Skeletal muscle satellite cell (primary cell): ENCODE measurements around the gene DNAAF2.
"Not testable (repeated sequence)": the region's sequence is repeated elsewhere in the genome, so short reads cannot be mapped to it uniquely, and the experiment has no call there.

Experiments
- H3K27me3 ChIP-seq: 2 replicates; pipeline ENCODE4 v1.7.0; 2013; ENCODE audit warnings: low read length; ENCODE audit not compliant: control insufficient read depth, insufficient read depth
- H3K36me3 ChIP-seq: 2 replicates; pipeline ENCODE4 v1.7.0; 2013; ENCODE audit warnings: mild to moderate bottlenecking, control low read depth, low read length; ENCODE audit not compliant: insufficient read depth
- H3K4me1 ChIP-seq: 2 replicates; pipeline ENCODE4 v1.7.0; 2013; ENCODE audit warnings: low read length; ENCODE audit not compliant: control insufficient read depth, insufficient read depth
- H3K4me2 ChIP-seq: 2 replicates; pipeline ENCODE4 v1.7.0; 2013; ENCODE audit warnings: mild to moderate bottlenecking, low read length
- H3K4me3 ChIP-seq: 2 replicates; pipeline ENCODE4 v1.7.0; 2013; ENCODE audit warnings: low read length
- H3K9ac ChIP-seq: 2 replicates; pipeline ENCODE4 v1.7.0; 2013; ENCODE audit warnings: mild to moderate bottlenecking, low read depth, low read length, moderate library complexity
- H3K9me3 ChIP-seq: replicated peaks from 2 replicates; pipeline ENCODE4 v1.7.0; 2013; ENCODE audit warnings: mild to moderate bottlenecking, control low read depth, low read length

DNAAF2 gene

GRCh38 chr14:49619730-49620129, 15.3 kb downstream of the DNAAF2 start:
- peak overlapping the region; percentile 88 for H3K4me2 ChIP-seq
- H3K27me3 ChIP-seq: no peaks in the 10 kb centered on the region
- no peaks in the 10 kb centered on the region for H3K9me3 ChIP-seq
- H3K36me3 ChIP-seq: peaks cover 18% of the 10 kb centered on the region
- H3K4me1 ChIP-seq: peaks cover 48% of the 10 kb centered on the region
- H3K9ac ChIP-seq: peak overlapping the region; percentile 97
- H3K4me3 ChIP-seq: peak overlapping the region; percentile 92

- H3K27me3 ChIP-seq, H3K9me3 ChIP-seq: not testable (repeated sequence)
- peak overlapping the region; percentile 88 for H3K4me2 ChIP-seq
- H3K36me3 ChIP-seq: peaks cover 18% of the 10 kb centered on the region
- peaks cover 45% of the 10 kb centered on the region for H3K4me1 ChIP-seq
- peak overlapping the region; percentile 92 for H3K4me3 ChIP-seq
- H3K9ac ChIP-seq: peak overlapping the region; percentile 97
These were observed 15.8 kb downstream of the DNAAF2 start for GRCh38 chr14:49619273-49619672.

GRCh38 chr14:49617852-49618519, 17.1 kb downstream of the DNAAF2 start:
- Histone ChIP-seq H3K9me3 (no peaks in the 10 kb centered on the region), H3K4me2 (peak overlapping the region; percentile 46), H3K4me1 (peaks cover 39% of the 10 kb centered on the region), H3K9ac (no peak overlapping the region), H3K27me3 (no peaks in the 10 kb centered on the region), H3K4me3 (peak overlapping the region; percentile 27), H3K36me3 (peaks cover 18% of the 10 kb centered on the region)

- Histone ChIP-seq H3K9me3 (no peaks in the 10 kb centered on the region), H3K4me2 (no peak overlapping the region), H3K27me3 (no peaks in the 10 kb centered on the region), H3K4me3 (no peak overlapping the region), H3K4me1 (peaks cover 28% of the 10 kb centered on the region), H3K36me3 (peaks cover 15% of the 10 kb centered on the region), H3K9ac (no peak overlapping the region)
These were observed 19.3 kb downstream of the DNAAF2 start for GRCh38 chr14:49615776-49616175.

GRCh38 chr14:49614196-49614595, 20.8 kb downstream of the DNAAF2 start:
- Histone ChIP-seq H3K36me3 (peaks cover 15% of the 10 kb centered on the region), H3K4me2 (no peak overlapping the region), H3K4me1 (peaks cover 26% of the 10 kb centered on the region), H3K4me3 (no peak overlapping the region), H3K27me3 (no peaks in the 10 kb centered on the region), H3K9ac (no peak overlapping the region), H3K9me3 (no peaks in the 10 kb centered on the region)

GRCh38 chr14:49612671-49613070, 22.4 kb downstream of the DNAAF2 start:
- H3K36me3 ChIP-seq: peaks cover 11% of the 10 kb centered on the region
- no peaks in the 10 kb centered on the region for H3K9me3 ChIP-seq
- no peak overlapping the region for H3K9ac ChIP-seq
- no peak overlapping the region for H3K4me2 ChIP-seq
- H3K4me1 ChIP-seq: peaks cover 13% of the 10 kb centered on the region
- H3K4me3 ChIP-seq: no peak overlapping the region
- H3K27me3 ChIP-seq: no peaks in the 10 kb centered on the region

- Histone ChIP-seq H3K27me3 (no peaks in the 10 kb centered on the region), H3K4me3 (no peak overlapping the region), H3K36me3 (peaks cover 11% of the 10 kb centered on the region), H3K9me3 (no peaks in the 10 kb centered on the region), H3K4me2 (no peak overlapping the region), H3K4me1 (peaks cover 8% of the 10 kb centered on the region), H3K9ac (no peak overlapping the region)
These were observed 22.8 kb downstream of the DNAAF2 start for GRCh38 chr14:49612251-49612650.

GRCh38 chr14:49607583-49607982, 27.5 kb downstream of the DNAAF2 start:
- Histone ChIP-seq H3K9ac (no peak overlapping the region), H3K27me3 (no peaks in the 10 kb centered on the region), H3K4me2 (no peak overlapping the region), H3K36me3 (peaks cover 17% of the 10 kb centered on the region), H3K4me1 (no peaks in the 10 kb centered on the region), H3K4me3 (no peak overlapping the region), H3K9me3 (no peaks in the 10 kb centered on the region)

- peak within 1 kb of the TSS; percentile 95 for H3K4me2 ChIP-seq
- H3K4me3 ChIP-seq: peak within 1 kb of the TSS; percentile 91
- H3K9ac ChIP-seq: peak within 1 kb of the TSS; percentile 98
- H3K27me3 ChIP-seq: no peaks in the 10 kb centered on the region
- no peaks in the 10 kb centered on the region for H3K4me1 ChIP-seq
- H3K36me3 ChIP-seq: no peaks in the 10 kb centered on the region
- H3K9me3 ChIP-seq: no peaks in the 10 kb centered on the region
These were observed 36.4 kb downstream of the DNAAF2 start, which contains the start of gene LRR1 for GRCh38 chr14:49598485-49599300. LRR1 (plus strand) TSS chr14:49598940; CDS start chr14:49599021, 81 bp downstream.

GRCh38 chr14:49598189-49598484, 36.9 kb downstream of the DNAAF2 start:
- H3K4me1 ChIP-seq: no peaks in the 10 kb centered on the region
- H3K9me3 ChIP-seq: no peaks in the 10 kb centered on the region
- H3K4me3 ChIP-seq: peak overlapping the region; percentile 91
- no peaks in the 10 kb centered on the region for H3K36me3 ChIP-seq
- peak overlapping the region; percentile 87 for H3K4me2 ChIP-seq
- no peaks in the 10 kb centered on the region for H3K27me3 ChIP-seq
- peak overlapping the region; percentile 98 for H3K9ac ChIP-seq

- Histone ChIP-seq H3K9me3 (no peaks in the 10 kb centered on the region), H3K36me3 (no peaks in the 10 kb centered on the region), H3K4me2 (no peak overlapping the region), H3K4me3 (no peak overlapping the region), H3K4me1 (no peaks in the 10 kb centered on the region), H3K27me3 (no peaks in the 10 kb centered on the region), H3K9ac (no peak overlapping the region)
These were observed 40.5 kb downstream of the DNAAF2 start for GRCh38 chr14:49594347-49595091.
